Left lobe of liver (tissue), 2 donors: ENCODE data around the gene XPNPEP1. TPM values are rescaled to one million over a fixed set of nuclear protein-coding genes. Genes with fewer than 3 reads are reported as not detected.

Source experiments
- ATAC-seq: fragments of 200-7000 bp; cut with Tn5 transposase; one replicate; pipeline ENCODE4 v1.9.1; 2020; ENCODE audit warnings: mild to moderate bottlenecking, moderate library complexity
- DNase-seq: peaks from one replicate; pipeline ENCODE4 v3.0.0-alpha.2; 2020; ENCODE audit warnings: low spot score
- total RNA-seq: library from RNA; stranded (reverse); gene quantifications from one replicate; pipeline ENCODE4 v1.2.1, GENCODE V29; 2021
- donor health status: DM: no; HTN: no; CAD: no; lungs with moderate emphysema.
- donor health status: DM: no; HTN: yes; CAD: no.

Gene XPNPEP1
- total RNA-seq, result 18.7 TPM

GRCh38 chr10:109922976-109923921 lies at the start of gene XPNPEP1:
Gene XPNPEP1 (minus strand): TSS chr10:109923511. CDS start chr10:109923433, 78 bp downstream.
- peak; percentile 99 for ATAC-seq

GRCh38 chr10:109972372-109973001 lies 49.2 kb upstream of the XPNPEP1 start:
- no peak for DNase-seq
- ATAC-seq, result peak; percentile 63

More at GRCh38 chr10:109922976-109923921, at the start of gene XPNPEP1:
- peak; percentile 91 for DNase-seq

- DNase-seq (no peak), ATAC-seq (no peak)
Observed at GRCh38 chr10:109971634-109972033, 48.3 kb upstream of the XPNPEP1 start.

- ATAC-seq (no peak), DNase-seq (no peak)
Observed at GRCh38 chr10:109969760-109970346, 46.5 kb upstream of the XPNPEP1 start.

GRCh38 chr10:109968953-109969759 lies 45.8 kb upstream of the XPNPEP1 start:
- no peak for ATAC-seq

GRCh38 chr10:109967739-109968088 lies 44.4 kb upstream of the XPNPEP1 start:
- no peak for DNase-seq
- ATAC-seq, result no peak

More at GRCh38 chr10:109968953-109969759, 45.8 kb upstream of the XPNPEP1 start:
- DNase-seq, result no peak

GRCh38 chr10:109966961-109967738 lies 43.8 kb upstream of the XPNPEP1 start:
- DNase-seq (peak; percentile 49), ATAC-seq (peak; percentile 55)

- DNase-seq, result no peak
- no peak for ATAC-seq
Observed at GRCh38 chr10:109964318-109964717, 41.0 kb upstream of the XPNPEP1 start.

GRCh38 chr10:109963439-109963838 lies 40.1 kb upstream of the XPNPEP1 start:
- DNase-seq (no peak), ATAC-seq (no peak)

GRCh38 chr10:109962247-109962646 lies 38.9 kb upstream of the XPNPEP1 start:
- ATAC-seq (no peak), DNase-seq (no peak)

- DNase-seq (no peak), ATAC-seq (no peak)
Observed at GRCh38 chr10:109961174-109962001, 38.1 kb upstream of the XPNPEP1 start.

- ATAC-seq, result no peak
Observed at GRCh38 chr10:109960682-109961081, 37.4 kb upstream of the XPNPEP1 start.

GRCh38 chr10:109959259-109960145 lies 36.2 kb upstream of the XPNPEP1 start:
- no peak for DNase-seq
- ATAC-seq, result no peak

More at GRCh38 chr10:109960682-109961081, 37.4 kb upstream of the XPNPEP1 start:
- no peak for DNase-seq

- no peak for DNase-seq
- no peak for ATAC-seq
Observed at GRCh38 chr10:109958059-109958458, 34.7 kb upstream of the XPNPEP1 start.

- ATAC-seq (no peak), DNase-seq (no peak)
Observed at GRCh38 chr10:109957092-109957797, 33.9 kb upstream of the XPNPEP1 start.

GRCh38 chr10:109956454-109957091 lies 33.3 kb upstream of the XPNPEP1 start:
- ATAC-seq (peak; percentile 76), DNase-seq (no peak)

GRCh38 chr10:109953766-109954165 lies 30.5 kb upstream of the XPNPEP1 start:
- DNase-seq, result no peak
- ATAC-seq, result no peak
